HG03520 (cell line): ENCODE measurements around the gene FOXN1.

Experiments
- ATAC-seq: cut with Tn5 transposase; IDR thresholded peaks from one replicate; pipeline ENCODE4 v1.9.1; 2021; ENCODE audit warnings: mild to moderate bottlenecking, moderate library complexity; ENCODE audit not compliant: unreplicated experiment

FOXN1 gene

DNA sequence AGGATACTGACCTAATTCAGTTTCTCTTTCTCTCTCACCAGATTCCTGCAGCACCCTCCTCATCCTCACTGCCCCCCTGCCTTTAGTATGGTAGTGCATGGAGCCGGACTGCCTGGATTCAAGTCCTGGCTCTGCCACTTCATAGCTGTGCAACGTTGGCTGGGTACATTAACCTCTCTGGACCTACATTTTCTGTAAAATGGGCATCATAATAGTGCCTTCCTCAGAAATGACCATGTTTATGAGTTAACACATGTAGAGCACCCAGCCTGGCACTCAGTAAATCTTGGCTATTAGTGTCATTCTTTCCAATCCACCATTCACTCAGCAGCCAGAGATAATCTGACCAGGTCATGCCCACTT is 39.0 kb downstream of the FOXN1 start:
- ATAC-seq = no peak

DNA sequence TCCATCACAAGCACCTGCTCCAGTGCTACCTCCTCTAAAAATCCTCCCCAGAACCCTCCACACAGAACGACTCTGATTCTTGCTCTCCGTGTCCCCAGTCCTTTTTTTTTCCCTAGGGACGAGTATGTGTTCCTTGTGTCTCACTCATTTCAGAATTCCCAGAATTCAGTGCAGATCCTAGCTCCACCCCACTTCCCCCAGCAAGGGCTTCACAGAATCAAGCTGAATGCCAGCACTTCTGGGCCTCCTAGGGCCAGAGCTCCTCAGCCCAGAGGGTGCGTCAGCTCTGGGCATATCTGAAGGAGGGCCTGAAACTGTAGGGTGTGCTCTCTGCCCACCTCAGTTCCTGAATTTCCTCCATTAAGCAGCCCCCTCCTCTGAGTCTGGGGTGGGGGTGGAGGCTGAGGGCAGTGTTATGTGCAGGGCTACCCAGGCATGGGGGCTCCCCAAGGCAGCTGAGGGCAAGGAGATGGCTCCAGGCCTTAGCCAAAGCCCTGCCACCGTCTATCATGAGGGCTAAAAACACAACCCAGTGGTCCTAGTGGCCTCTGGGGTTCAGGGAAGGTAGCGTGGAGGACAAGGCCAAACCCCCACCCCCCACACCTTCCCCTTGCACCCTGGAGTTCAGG is 39.8 kb downstream of the FOXN1 start:
- ATAC-seq = no peak

DNA sequence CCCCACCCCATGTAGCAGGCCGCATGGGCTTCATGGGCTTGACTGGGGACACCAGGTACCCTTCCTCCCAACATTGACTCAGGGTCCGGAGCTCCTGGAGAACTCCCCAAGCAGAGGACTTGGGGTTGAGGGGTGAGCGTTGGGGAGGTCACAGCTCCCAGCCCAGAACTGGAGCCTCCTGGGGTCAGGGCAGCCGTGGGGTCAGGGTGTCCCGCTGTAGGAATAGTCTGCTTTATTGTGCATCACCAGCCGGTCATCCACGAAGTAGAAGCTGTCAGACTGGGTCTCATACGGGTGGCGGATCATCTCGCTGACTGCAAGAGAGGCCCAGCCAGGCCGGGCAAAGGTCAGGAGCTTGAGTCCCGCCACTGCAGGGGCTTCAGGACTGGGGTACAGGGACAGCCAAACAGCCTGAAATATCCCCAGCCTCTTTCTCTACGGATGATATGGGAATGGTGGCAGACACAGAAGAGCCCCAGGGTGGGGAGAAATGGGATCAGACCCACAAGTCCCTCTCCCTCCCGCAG is 41.0 kb downstream of the FOXN1 start:
- no peak for ATAC-seq

DNA sequence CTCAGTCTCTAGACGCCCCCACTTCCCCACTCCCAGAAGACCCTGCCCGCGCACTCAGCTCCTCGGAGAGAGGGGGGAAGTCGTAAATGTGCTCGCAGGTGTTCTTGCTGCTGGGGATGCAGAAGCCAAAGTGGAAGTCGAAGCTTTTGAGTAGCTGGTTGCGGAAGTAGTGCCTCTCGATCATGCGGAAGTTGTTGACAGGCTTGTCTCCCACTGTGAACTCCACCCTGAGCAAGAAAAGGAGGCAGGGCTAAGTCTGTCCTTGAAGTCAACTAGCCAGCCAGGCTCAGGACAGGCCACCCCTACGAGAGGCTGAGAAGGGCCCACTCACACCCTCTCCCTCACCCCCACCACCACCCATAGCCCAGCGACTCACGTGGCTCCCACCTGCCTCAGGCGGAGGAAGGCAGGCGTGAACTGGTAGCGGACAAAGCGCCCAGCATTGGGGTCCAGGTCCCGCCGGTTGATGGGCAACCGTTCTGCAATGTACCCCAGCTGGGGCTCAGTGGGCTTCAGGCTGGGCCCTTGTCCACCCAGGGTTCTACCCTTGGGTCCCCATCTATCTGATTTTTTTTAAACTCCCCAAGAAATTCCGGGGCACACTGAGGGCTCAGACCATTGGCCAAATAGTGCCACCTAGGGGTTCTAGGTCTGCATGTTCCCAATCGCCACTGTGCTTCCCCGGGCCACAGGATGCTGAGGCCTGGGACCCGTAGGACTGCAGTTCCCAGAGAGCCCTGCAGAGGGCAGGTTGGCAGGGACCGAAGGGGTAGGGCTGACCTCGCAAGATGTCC is 41.7 kb downstream of the FOXN1 start:
- ATAC-seq = no peak

DNA sequence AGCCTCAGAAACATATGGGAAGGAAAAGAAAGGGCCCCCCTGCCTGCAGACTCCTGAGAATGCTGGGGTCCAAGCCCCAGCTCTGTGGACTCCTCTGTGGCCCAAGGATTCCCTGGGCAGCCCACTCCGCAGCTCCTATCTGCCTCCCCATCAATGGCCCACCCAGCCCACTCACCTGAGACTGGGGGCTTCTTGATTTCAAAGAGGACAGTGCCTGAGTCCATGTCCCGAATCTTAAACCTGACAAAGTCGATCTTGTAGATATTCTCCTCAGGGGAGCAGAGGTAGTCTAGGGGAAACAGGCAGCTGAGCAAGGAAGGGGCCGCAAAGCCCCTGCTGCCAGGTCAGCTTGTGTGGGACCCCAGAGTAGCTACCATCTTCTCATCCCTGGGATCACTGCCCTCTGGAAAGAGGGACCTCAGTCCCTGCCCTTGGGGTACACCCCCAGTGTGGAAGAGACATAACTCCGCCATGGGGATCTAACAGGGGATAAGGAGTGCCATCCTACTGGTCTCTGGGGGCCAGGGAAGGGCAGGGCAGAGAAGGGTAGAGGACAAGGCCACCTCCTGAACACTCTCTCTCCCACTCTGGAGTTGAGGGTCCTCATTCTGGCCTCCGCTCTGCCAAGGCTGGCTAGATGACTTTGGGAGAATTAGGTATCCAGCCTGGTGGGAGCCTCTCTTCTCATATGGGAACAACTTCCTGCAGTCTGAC is 42.4 kb downstream of the FOXN1 start:
- no peak for ATAC-seq

DNA sequence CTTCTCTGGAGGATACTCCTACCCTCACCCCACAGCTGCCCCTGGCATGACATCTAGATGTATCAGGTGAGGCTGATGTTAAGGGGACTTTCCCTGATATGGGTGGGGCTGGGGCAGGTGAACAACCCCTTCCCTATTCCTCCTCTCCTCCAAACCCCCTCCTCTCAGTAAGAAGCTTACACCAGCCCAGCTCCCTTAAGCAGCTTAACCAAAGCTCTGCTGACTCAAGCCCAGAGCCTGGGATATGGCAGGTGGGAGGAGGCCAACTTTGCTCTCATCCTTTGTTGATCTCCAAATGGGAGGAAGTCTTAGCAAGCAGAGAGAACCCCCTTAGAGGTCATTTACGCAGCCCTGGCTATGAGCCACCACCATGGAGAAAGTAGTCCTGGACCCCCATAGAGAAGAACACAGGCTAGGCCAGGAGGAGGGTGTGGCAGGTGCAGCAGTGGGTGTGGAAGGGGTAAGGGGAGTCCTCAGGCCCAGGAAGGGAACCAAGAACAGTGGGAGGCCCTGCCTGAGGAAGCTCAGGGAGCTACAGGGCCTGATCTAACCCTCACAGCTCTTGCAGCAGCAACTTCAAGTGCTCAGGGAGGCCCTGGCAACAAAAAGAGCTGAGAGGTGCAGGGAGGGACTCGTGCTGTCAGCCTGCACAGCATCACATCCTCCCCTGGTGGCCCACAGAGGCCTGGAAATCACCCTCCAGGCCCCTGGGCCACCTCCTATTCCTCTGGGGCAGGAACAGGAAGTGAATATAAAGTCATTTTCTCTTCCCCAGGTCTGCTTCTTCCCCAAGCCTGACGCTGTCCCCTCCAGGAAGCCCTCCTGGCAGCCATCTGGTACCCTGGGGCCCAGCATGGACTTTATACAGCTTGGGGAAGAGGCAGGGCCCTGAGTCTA is 43.3 kb downstream of the FOXN1 start:
- ATAC-seq = no peak

DNA sequence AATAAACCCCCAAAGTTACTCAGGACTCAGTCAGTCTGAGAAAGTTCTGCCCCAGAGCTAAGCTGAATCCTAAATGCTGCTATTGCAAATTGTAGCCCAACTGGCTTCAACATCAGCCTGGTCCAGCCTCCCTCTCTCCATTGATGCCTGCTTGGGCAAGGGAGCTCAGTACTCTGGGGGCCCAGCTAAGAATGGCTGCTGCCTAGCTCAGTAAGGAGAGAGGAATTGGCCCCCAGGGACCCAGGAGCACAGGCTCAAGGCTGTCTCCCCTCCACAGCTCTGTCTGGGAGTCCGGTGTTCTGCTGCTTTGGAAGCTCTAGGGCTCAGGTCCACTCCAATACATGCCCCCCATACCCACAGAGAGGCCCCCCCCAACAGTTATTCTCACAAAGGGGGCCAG is 44.7 kb downstream of the FOXN1 start:
- no peak for ATAC-seq

DNA sequence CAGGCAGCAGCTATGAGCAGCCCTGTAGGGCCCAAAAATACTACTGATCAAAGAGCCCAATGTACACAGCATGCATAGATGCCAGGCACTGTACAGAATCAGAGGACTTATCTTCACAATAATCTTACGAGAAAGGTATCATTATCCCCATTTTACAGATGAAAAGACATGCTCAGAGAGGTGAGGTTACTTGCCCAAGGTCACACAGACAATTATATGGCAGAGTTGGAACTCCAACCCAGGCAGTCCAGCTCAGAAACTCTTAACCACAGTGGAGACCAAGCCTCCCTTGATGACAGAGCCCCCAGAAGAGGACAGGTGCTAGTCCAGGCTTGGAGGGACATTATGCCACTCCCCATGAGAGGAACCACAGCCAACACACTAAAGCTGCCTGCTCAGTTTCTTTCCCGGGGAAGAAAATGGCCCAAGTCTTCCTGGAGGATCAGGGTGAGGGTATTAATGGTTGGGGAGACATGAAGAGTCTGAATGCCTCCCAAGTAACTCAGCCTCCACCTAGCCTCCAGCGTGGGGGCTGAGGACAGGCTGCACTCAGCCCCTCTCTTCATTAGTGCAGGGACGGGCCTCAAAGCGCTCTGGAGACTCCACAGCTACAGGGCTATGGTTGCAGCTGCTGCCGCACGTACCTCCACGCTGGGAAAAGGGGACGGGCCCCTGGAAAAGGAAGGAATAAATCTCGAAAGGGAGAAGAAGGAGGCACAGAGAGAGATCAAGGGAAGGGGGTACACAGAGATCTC is 45.5 kb downstream of the FOXN1 start:
- ATAC-seq = no peak

DNA sequence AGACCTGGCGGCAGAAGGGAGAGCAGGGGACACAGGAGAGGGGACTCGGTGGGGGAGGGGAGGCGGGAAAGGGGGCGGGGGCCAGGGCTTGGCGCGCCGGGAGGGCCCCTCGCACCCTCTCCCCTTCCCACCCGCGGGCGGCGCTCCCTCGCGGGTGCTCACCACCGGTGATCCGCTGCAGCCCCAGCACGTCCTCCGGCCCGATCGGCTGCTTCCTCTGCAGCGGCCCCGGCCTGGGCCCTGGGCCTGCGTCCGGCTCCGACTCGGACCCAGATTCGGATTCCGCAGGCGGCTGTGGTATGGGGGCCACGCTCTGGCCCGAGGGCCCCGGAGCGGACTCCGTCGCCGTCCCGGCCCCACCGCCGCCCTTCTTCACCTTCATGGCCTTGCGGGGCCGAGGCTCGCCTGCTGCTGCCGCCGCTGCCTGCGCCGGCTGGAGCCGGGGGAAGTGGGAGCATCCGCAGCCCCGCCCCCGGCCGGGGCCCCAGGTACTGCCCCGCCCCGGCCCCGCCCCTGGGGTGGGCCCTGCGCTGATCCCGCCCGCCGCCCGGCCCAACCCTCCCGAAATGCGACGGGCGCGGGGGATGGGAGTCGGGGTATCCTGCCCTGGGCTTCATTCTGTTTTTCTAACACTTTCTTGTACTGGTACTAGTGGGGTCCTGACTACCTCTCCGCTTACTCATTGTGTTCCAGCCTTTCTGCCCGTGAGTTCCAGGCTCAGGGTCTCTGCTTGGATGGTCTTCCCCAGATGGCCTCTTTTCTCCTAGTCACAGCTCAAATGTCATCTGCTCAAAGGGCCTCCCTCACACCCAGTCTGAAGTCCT is 46.2 kb downstream of the FOXN1 start, which contains the start of gene UNC119:
TSS of gene UNC119 (minus strand) at position 449 of the 824 bp plus-strand sequence. CDS start at position 382, 67 bp downstream.
- peak; percentile 45 for ATAC-seq

DNA sequence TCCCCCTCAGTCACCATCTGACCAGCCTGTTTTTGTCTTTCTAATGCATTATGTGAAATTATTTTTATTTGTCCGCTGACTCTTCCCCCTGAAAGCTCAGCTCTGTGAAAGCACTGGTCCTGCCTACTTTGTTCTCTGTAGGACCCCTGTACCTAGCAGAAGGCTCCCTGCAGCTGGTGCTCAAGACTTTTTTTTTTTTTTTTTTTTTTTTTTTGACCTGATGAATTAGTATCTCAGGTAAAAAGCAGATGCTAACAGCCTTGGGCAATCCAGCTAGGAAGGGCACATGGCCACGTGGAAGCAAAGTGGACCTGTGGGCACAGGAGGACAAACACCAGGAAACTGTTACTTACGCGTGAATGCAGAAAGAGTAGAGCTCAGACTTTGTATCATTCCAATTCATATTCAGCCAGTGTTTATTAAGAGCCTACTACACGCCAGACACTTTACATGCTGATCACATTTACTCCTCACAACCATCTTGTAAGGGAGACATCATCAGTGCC is 46.9 kb downstream of the FOXN1 start:
- ATAC-seq = no peak

DNA sequence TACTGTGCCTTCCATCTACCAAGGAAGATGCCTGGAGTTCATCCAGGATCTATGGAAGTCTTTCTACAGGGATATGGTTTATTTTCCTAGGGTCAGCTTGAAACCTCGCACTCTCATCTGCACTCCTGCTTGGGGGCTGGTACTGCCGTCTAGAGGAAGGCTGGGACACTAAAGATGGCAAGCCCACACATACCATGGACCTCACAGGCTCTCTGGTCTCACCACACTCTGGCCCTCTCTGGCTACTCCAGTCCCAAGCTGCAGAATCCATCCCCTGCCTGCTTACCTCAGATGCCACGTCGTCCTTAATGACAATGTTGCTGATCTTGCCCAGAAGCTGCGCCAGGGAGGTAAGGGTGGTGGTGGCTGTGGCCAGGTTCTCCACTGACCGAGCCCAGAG is 48.4 kb downstream of the FOXN1 start:
- ATAC-seq = no peak

DNA sequence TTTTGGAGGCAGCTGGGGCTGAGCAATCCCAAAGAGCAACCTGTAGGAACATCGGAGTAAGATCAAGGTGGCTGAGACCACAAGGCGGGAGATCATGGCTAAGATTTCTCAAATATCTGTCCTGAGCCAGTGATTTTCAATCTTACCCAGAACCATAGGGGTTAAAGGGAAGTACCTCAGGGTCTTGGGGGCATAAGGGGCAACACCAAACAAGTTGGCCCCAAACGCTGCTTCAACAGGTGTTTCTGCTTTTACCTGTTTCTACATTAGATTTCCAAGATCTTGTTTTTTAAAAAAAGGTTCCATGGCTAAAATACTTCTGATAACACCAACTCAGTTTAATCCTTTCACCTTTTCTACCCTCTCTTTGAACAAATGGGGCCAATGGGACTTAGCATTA is 48.9 kb downstream of the FOXN1 start:
- no peak for ATAC-seq

DNA sequence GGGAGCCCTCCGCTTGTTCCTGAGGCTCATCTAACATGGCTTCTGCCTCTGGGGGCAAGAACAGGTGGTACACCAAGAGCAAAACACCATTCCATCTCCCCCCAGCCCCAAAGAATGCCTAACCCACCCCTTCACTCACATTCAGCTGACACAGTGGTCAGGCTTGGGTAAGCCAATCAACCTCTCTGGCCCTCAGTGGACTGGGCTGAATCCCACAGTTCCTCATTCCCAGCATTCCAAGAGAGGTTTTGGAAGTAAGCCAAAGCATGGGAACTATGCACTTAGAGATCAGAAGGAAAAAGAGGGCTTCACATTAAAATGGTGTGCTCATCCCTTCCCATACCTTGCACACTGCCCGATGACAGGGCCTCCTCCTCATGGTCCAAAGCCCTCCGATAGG is 57.3 kb downstream of the FOXN1 start:
- no peak for ATAC-seq

DNA sequence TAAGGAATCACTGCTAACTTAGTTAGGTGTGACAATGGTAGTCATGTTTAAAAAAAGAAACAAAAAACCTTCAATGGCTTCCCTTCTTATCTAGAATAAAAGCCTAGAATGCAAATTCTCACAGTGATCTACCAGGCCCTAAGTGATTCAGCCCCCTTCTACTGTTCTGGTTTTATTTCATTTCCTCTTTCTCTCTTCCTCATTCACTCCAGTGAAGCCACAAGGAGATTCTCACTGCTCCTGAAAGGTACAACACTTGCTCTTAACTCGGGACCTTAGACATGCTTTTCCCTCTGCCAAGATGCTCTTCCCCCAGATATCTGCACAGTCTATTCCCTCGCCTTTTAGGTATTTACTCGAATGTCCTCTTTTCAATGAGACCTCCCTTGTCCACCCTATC is 61.5 kb downstream of the FOXN1 start:
- no peak for ATAC-seq

DNA sequence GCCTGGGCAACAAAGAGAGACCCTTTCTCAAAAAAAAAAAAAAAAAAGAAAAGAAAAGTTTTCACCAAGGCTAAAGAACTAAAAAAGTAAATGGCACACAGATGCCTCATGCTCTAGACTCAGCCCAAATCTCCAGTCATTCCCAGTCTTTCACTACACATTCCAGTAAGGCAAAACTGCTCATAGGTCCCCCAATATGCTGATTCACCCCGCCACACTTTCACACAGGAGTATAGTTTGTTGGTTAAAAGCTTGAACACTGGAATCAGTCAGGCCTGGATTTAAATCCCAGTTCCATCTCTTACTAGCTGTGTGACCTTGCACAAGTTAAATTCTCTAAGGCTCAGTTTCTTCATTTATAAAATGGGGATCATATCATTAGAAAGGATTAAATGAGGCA is 63.3 kb downstream of the FOXN1 start:
- ATAC-seq = no peak

DNA sequence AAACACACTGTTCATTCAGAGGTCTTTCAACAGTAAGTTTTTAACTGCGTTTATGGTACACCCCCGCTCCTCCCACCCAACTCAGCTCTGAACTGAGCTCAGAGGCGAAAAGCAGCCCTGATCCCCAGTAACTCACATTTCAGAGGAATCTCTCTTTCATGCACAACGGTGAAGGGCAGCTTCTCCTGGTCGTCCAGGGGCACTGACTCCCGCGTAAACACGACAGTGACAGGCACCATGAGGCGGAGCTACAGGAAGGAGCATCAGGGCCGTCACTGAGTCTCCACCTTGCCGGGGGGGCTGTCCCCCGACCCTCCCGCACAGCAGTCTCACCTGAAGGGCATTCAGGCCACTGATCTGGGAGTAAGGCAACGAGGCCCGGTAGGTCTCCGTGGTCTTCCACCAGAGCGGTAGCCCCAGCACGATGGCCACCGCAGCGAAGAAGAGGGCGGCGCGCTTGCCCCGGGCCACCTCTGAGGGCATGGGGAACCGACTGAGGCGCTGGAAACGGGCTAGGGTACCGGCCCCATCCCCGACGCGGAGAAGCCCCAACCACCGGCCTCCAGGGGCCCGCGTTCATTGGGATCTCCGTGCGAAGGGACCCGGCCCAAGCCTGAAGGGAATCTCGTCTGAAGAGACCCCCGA is 64.7 kb downstream of the FOXN1 start:
- ATAC-seq = peak; percentile 19

DNA sequence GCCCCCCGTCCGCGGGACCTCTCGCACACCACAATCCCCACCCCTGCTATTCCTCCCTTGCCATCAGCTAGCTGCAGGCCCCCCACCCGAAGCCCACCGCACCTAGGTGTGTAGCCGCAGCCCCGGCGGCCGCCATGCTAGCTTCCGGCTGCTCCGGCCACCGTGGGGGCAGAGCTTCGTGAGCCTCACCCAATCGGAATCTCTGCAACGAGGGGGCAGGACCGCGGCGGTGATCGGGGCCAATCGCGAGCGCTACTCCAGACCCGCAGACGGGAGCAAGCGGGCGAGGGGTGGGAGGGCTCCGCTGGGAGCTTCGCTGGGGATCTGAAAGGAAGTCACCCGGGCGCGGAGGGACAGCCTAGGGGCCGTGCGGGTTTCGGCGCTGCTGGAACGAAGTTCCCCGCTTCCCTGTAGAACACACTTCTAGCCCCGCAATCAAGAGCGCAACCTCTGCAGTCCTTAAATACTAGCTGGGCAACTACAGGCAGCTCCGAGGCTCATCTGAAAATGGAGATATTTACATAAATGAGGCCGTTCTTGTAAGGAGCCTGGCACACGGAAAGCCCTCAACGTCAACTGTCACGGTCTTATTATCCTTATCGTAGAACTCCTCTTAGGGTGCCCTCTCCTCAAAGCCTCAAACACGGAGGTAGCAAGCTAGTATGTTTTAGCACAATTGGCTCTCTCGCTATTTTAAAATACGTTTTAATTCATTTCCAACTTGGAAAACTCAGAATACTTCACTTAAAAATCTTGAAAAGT is 65.4 kb downstream of the FOXN1 start, which contains the start of gene PIGS:
TSS of gene PIGS (minus strand) at position 164 of the 762 bp plus-strand sequence. CDS start at position 136, 28 bp downstream.
- ATAC-seq = peak; percentile 81
